ENCODE results near the gene HIGD1B. TPM values are rescaled to one million over a fixed set of nuclear protein-coding genes. Genes with fewer than 3 reads are reported as not detected.

The HIGD1B gene
- total and polyA plus RNA-seq, 2 of the 4 experiments (the other 2 are of a cell fraction), result not detected

DNA sequence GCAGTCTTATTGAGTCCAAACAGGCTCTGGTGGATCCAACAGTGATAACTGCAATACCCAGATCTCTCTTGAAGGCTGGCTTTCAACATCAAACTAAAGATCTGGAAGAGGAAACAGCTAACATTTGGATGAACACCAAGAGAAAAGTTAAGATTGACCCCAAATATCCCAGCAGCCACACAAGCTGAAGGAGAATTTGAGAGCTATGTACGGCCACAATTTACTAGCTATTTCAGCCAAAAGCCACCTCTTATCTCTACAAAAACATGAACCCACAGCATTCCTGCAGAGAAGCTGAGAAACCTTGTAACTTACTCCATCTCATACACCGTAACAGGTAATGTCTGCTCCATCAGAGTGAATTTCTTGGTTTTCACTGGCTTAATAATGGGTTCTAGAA, 37.3 kb downstream of the HIGD1B start:
- Histone ChIP-seq H4K5ac (ENCODE audit: low read depth, low read length) (no peak overlapping the region), H2BK120ac (ENCODE audit: low read depth, low read length) (no peak overlapping the region), H3K4me2 (ENCODE audit: low read depth, low read length) (no peak overlapping the region), H3K56ac (ENCODE audit: extremely low read depth, insufficient read depth, low read length) (no peak overlapping the region), H2AK5ac (ENCODE audit: low read depth, low read length) (no peak overlapping the region), H2BK20ac (ENCODE audit: low read depth, low read length) (no peak overlapping the region), H3K27me3 (ENCODE audit: control insufficient read depth, insufficient read depth, low read length) (no peaks in the 10 kb centered on the region), H2AK9ac (replicated peaks; ENCODE audit: low read depth, low read length, poor library complexity) (no peak overlapping the region), H3K4me3 (ENCODE audit: insufficient read depth, low read depth, low read length) (no peak overlapping the region), H3K18ac (ENCODE audit: low read depth, low read length) (no peak overlapping the region), H3K79me1 (ENCODE audit: low read depth in 1 of 2, low read length in 2 of 2) (peaks cover 8 to 32% of the 10 kb centered on the region in 2 experiments), H3K9me1 (ENCODE audit: insufficient read depth, low read length) (peaks cover 8% of the 10 kb centered on the region), H3K27ac (ENCODE audit: insufficient read depth, low read length) (no peak overlapping the region), H3K23ac (ENCODE audit: low read depth, low read length) (no peak overlapping the region), H4K8ac (ENCODE audit: low read depth in 2 of 2, low read length in 2 of 2) (no peak overlapping the region), H3K14ac (replicated peaks; ENCODE audit: low read depth, low read length) (no peak overlapping the region), H2BK5ac (ENCODE audit: low read depth, low read length, poor library complexity, severe bottlenecking) (no peak overlapping the region), H2BK15ac (ENCODE audit: low read depth, low read length) (no peak overlapping the region), H4K20me1 (ENCODE audit: insufficient read depth, low read length) (peaks cover 24% of the 10 kb centered on the region), H2AFZ (replicated peaks; ENCODE audit: low read length, poor library complexity) (no peak overlapping the region), H3K9ac (ENCODE audit: low read depth, low read length) (no peak overlapping the region), H4K91ac (ENCODE audit: insufficient read depth, low read depth, low read length) (no peak overlapping the region), H3K4ac (ENCODE audit: low read depth, low read length) (no peak overlapping the region), H3K36me3 (ENCODE audit: control insufficient read depth, insufficient read depth, low read length) (peaks cover 46% of the 10 kb centered on the region), H3K4me1 (ENCODE audit: control insufficient read depth, insufficient read depth, low read length) (no peaks in the 10 kb centered on the region), H3K9me3 (ENCODE audit: control insufficient read depth, insufficient read depth, low read length) (no peaks in the 10 kb centered on the region)
- intact Hi-C loops (cut with micrococcal nuclease) (no loop called here), dilution Hi-C loops (cut with HindIII; ENCODE audit: low sequenced_read_pairs, unreplicated experiment) (no loop called here), in situ Hi-C loops (cut with MboI; ENCODE audit: low sequenced_read_pairs) (no loop called here)
- CTCF ChIA-PET, result no interaction called here
- POLR2A ChIA-PET (ENCODE audit: unreplicated experiment), result no interaction called here
- DNase-seq (no peak), ATAC-seq (ENCODE audit: low read depth) (no peak)
- no TSS peak for BruUV-seq (replicated peaks)
- TF ChIP-seq CHD1 (IDR thresholded peaks at IDR 0.05; ENCODE audit: low read depth, low read length) (no peak), RFX5 (IDR thresholded peaks at IDR 0.05; ENCODE audit: low read depth, low read length) (no peak), RAD21 (IDR thresholded peaks at IDR 0.05; ENCODE audit: low read length) (no peak)
- no CpG with 5 or more reads among the region's 2 CpGs for WGBS, 2 experiments (ENCODE audit: extremely low coverage in 2 of 2, insufficient read length in 1 of 2)

Data from IMR-90 (cell line).